AG04449 (cell line): Measurements from ENCODE around the gene MKX.
A peak's percentile ranks its signal among the peaks of the same experiment; 100 is the strongest.

Experiments used
- CTCF ChIA-PET: fragments of 350-600 bp; formaldehyde crosslinking; extraction: SDS; loops from one replicate; lab custom pipeline; 2021; ENCODE audit warnings: antibody characterized with exemption; lab: Yijun Ruan, JAX
- POLR2A ChIA-PET: fragments of 400-600, 350-600 bp; formaldehyde crosslinking; extraction: SDS; loops from one replicate; lab custom pipeline; 2020; ENCODE audit warnings: antibody characterized with exemption, inconsistent platforms; lab: Yijun Ruan, JAX
- DNase-seq: peaks from one replicate; pipeline ENCODE4 v3.0.0-alpha.2; 2010; ENCODE audit warnings: low read depth, low spot score
- H3K4me3 ChIP-seq: 2 replicates; pipeline ENCODE4 v1.5.1; 2011; ENCODE audit warnings: low read depth, mild to moderate bottlenecking, control low read depth, low read length
- CTCF ChIP-seq: IDR thresholded peaks from one replicate; pipeline ENCODE4 v1.5.1; 2011; ENCODE audit warnings: mild to moderate bottlenecking, moderate library complexity, low read length, control low read depth, inconsistent platforms; ENCODE audit not compliant: insufficient read depth; ENCODE audit errors: missing control alignments

The MKX gene

GRCh38 chr10:27654284-27654683, 91.3 kb downstream of the MKX start:
- CTCF ChIA-PET: interaction anchor here (1.9 to 2.8 kb wide), 2 partner anchors 88 to 97 kb away, joined by 6 to 22 read pairs; no protein-coding TSS in a partner anchor
- POLR2A ChIA-PET: no interaction called here
- no peak for DNase-seq
- no peak overlapping the region for H3K4me3 ChIP-seq
- no peak for TF ChIP-seq CTCF

GRCh38 chr10:27646604-27647175, 98.9 kb downstream of the MKX start:
- ChIA-PET CTCF (no interaction called here), POLR2A (no interaction called here)
- DNase-seq: no peak
- no peak overlapping the region for H3K4me3 ChIP-seq
- no peak for TF ChIP-seq CTCF

GRCh38 chr10:27646194-27646593, 99.4 kb downstream of the MKX start:
- DNase-seq: peak; percentile 54
- H3K4me3 ChIP-seq: no peak overlapping the region
- TF ChIP-seq CTCF: no peak
- POLR2A ChIA-PET: no interaction called here
- CTCF ChIA-PET: no interaction called here

- ChIA-PET POLR2A (no interaction called here), CTCF (interaction anchor here (1.0 kb wide), 1 partner anchor 19 kb away, joined by 3 read pairs; no protein-coding TSS in a partner anchor)
- TF ChIP-seq CTCF: no peak
Observed at GRCh38 chr10:27644307-27644939, 101.2 kb downstream of the MKX start.

GRCh38 chr10:27643301-27643700, 102.3 kb downstream of the MKX start:
- no peak overlapping the region for H3K4me3 ChIP-seq
- CTCF ChIA-PET: no interaction called here
- POLR2A ChIA-PET: no interaction called here
- TF ChIP-seq CTCF: no peak
- DNase-seq: no peak

More at GRCh38 chr10:27644307-27644939, 101.2 kb downstream of the MKX start:
- no peak overlapping the region for H3K4me3 ChIP-seq
- no peak for DNase-seq

- TF ChIP-seq CTCF: no peak
- DNase-seq: no peak
- CTCF ChIA-PET: no interaction called here
- POLR2A ChIA-PET: no interaction called here
- no peak overlapping the region for H3K4me3 ChIP-seq
Observed at GRCh38 chr10:27642023-27642589, 103.5 kb downstream of the MKX start.
